NCI-H2196 (cell line): ENCODE data around the gene FRMD4A.

Experiments used
- DNase-seq: peaks from one replicate; lab custom pipeline; 2025; ENCODE audit not compliant: unreplicated experiment; lab: John Stamatoyannopoulos, UW

Gene FRMD4A

DNA sequence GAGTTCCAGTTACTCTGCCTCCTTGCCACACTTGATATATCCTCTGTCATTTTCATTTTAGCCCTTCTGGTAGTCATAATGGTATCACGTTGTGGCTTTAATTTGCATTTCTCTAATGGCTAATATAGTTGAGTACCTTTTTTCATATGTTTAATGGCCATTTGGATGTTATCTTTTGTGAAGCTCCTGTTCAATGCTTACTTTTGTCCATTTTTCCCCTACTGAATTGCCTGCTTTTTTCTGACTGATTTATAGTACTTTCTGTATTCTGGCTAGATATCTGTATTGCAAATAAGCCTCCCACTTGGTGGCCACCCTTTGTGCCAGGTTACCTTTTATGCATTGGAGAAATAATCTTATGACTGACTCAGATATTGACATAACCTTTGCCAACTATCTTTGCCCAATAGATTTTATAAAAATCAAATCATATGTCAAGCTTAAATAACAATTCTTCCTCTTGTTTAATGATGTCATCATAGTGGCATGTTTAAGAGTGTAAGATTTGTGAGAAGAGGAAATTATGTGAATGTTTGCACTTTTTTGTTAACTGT, 693.3 kb downstream of the FRMD4A start:
- DNase-seq, result no peak

- no peak for DNase-seq
These were observed 693.9 kb downstream of the FRMD4A start for GRCh38 chr10:13636776-13637175.

DNA sequence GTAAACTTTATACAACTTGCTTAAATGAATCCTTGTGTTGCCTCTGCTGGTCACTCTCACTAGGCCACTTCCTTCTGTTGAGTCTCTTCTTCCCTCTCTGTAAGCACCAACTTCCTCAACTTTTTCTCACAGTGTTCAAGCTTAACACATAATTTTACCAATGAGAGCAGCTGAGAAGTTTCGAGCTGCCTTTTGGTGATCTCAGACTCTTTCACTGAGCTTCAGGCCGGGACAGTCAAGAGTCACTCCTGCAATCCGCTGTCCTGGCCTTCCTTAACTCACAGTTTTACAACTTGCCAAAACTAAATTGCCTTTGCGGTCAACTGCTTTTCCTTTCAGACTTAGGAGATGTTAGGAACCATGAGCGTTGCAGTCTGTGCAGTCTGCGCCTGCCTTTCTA, 696.5 kb downstream of the FRMD4A start:
- no peak for DNase-seq

DNA sequence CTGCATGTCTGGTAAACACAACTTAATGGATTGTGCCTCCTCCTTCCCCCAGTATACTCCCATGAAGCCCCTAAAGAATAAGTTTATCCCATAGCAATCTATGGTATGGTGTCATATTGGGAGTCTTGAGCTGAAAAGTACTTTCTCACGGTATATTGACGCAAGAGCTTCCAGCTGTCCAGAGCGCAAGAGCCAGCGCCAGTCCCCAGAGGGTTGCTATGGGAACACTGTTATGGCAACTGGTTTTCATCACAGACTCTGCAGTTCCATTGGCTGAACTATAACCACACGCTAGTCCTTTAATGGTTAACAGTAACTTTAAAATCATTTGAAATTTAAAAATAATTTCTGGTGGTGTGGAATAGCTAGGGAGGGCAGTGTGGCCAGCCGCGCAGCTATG, 697.0 kb downstream of the FRMD4A start:
- DNase-seq, result no peak

- no peak for DNase-seq
These were observed 697.8 kb downstream of the FRMD4A start for GRCh38 chr10:13632884-13633440.

- no peak for DNase-seq
These were observed 698.3 kb downstream of the FRMD4A start for GRCh38 chr10:13632440-13632839.

DNA sequence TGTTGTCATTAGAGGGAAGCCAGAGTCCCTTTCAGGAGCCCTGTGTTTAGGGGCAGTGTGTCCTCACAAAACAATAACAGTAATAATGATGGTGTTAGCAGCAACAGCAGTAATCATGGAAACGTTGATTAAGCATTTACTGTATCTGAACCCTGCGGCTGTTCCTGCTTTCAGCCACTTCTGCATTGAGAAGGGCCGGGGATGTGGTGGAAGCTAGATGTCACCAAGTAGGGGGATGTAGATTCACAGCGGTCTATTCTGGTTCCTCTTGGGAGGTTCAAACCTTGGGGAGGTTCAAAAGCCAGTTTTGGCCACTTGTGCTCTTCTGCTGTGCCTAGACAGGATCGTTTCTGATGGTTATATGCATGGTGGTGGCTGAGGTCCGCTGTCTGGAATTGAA, 699.1 kb downstream of the FRMD4A start:
- DNase-seq, result no peak

DNA sequence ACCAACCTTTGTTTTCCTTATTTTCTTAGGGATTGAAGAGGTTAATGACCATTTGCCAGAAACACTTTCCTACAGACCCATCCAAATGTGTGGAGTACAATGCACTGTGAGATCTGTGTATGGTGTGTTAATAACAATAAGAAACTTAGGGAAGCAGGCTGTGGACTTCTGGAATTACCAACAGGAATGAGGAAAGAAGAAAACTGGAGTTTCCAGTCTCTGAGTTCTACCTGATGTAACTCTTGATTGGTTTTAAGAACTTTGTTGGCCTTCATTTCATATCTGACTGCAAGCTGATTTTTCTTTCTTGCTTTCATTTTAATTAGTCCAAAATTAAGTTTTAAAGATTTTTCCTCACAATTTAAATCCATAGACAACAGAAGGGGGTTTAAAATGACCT, 700.5 kb downstream of the FRMD4A start:
- DNase-seq, result no peak

GRCh38 chr10:13629116-13629515, 701.6 kb downstream of the FRMD4A start:
- DNase-seq, result no peak

DNA sequence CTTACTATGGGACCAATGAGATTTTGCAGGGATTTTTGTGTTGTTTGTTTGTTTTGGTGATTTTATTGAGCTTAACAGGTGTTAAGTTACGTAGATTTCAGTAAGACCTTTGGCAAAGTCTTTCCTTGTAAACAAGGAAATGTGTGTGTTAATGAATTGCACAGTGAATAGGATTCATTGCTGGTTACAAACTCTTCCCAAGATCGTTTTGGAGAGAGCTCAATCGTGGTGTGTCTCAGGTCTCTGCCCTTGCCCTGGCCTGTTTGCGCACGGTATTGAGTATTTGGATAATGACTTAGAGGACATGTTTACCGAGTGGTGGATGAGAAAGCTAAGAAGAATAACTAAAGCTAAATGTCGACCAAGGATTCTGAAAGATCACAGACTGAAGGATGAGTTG, 702.1 kb downstream of the FRMD4A start:
- peak; percentile 3 for DNase-seq

DNA sequence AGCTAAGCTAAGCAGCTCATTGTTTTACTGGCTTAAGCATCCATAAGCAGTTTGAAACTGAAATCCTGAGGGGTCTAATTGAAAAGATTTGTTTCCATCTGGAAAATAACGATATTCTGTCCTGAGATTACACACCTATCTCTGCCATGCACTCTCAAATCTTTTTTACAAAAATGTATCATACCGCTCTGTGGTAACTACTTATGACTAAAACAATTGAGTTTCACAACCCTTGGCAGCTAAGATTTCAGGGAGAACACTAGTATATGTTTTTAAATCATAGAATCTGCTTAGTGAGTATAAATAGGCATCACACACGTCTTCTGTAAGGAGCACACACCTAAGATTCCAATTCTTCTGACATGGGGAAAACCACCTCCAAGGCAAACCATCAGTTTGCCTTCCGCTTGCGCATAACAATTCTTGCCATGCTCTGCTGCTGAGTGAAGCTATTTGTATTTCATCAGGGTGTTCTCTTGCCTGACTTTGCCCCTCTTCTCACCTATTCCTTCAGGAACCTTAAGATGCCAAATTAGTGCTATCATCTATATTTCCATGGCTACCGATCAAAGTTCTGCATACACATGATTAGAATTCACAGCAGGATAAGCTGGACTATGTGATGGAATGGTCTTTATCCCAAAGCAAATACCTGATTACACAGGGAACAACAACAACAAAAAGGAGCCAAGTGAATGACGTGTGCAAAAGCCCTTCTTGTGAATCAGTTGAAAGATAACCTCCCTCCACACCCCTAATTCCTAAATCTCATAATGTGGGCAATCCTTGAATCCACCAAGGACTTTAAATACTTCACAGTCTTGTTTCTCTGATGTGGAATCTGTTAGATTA, 703.0 kb downstream of the FRMD4A start:
- DNase-seq, result no peak

DNA sequence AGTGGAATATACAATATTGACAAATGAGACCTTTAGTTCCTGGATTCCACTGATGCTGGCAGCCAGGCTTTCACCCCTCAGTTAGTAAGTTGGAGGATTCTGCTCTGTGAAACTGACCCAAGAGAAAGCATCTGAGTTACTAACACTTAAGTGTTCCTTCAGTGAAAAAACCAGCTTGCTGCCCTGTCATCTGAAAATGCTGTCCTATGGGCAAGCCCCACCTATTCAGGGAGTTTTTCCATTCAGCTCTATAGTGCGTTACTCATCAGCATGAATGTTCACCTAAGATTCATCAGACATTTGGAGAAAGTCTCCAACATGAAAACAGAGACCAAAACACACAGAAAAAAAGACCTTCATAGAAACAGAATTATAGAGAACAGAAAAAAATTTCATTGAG, 706.1 kb downstream of the FRMD4A start:
- DNase-seq, result no peak

DNA sequence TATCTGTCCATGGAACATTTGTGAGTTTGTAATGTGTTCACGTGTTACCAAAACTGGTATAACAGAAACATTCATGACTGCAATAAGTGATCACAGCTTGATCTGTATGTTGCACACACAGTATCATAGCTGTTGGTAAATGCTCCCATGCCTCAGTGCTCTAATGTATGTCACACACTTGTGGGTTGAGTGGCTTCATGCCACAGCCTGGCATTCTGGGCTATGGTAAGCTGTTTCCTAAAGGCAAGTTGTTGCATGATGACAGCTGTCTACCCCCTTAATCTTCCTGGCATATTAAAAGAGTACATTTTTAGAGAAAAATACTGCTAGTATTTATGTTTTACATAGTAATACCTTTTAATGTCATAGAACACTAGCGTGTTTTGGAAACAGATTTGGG, 708.8 kb downstream of the FRMD4A start:
- no peak for DNase-seq

DNA sequence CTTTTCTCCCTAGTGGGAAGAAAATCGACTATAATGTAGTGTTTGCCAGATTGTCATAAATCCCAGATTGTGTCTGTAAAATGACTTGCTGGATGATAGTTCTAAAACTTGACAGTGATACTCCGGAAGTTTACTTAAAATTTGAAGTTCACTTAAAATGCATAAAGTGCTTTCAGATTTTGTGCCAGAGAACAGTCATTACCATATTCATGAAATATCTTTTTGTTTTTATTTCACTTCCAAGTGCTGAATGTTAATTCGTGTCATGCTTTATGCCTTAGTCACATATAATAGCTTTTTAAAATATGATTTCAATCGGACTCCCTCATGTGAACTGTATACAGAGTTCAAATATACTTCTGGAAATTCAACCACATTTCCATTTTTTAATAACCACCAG, 713.6 kb downstream of the FRMD4A start:
- no peak for DNase-seq

- DNase-seq, result no peak
These were observed 714.9 kb downstream of the FRMD4A start for GRCh38 chr10:13615650-13616300.

- no peak for DNase-seq
These were observed 716.0 kb downstream of the FRMD4A start for GRCh38 chr10:13614530-13615332.

DNA sequence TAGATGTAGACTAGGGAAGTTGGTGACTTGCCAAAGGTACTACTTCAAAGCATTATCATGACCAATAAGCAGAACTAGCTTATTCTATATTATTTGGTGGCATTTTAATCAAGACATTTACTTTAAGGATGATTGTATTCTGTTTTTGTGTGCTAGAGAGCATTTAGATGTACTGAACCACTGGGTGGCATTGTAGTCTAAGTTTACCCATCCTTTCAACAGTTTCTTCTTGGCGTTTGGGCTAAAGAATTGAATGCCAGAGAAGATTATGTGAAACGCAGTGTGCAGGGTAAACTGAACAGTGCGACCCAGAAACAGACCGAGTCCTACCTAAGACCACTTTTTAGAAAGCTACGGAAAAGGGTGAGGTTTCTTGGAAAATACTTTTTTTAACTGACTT, 717.2 kb downstream of the FRMD4A start:
- DNase-seq, result no peak

DNA sequence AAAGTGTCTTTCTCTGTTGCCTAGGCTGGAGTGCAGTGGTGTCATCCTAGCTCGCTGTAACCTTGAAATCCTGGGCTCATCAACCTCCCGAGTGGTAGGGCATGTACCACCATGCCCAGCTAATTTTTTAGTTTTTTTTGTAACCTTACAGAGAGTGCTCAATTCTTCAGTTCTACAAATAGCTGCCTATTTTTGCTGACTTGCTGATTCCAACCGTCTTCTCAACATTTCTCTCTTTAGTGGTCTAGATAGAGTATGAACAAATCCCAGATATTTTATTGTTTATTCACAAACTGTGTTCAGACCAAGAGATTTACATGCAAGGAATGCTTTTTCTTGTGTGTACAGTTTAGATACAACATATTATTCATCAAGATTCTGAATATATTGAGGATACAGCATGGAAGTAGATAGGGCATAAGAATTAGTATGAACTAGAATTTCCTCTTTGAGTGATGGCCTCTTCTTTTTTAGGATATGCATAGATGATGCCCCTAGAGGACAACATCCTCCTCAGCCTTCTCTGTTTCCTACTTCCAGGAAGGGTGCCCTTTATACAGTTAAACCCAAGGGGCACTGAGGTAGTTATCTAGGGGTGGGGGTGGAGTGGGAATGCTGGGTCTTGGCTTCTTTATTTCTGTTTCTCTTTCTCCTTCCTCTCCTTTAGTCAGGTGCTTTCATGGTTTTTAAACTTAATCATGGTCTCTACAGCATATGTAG, 717.9 kb downstream of the FRMD4A start:
- DNase-seq, result no peak

DNA sequence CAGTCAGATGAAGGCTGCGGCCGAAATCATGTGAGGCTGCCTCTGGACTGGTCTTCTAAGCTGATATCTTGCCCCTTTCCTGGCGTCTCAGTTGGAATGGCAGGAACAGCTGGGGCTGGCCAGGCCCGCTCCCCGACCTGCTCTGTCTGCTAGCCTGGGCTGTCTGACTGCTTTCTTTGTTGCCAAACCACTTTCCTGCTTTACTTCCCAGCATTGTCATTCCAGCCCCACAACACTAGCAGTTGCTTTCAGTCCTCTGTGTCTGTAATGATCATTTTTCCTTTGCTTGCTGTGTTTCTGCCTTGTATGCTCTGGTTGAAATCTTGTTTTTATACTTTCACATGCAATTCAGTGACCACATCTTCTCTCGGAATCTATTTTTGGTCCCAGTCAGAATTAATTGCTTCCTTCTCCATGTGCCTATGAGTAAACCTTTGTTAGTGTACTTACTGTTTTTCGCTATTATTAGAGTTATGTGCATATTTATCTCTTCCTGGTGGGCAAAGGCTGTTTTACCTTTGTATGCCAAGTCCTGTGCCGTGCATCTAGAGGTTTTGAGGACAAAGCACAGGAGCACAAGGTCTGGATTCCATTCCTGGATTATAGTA, 722.4 kb downstream of the FRMD4A start:
- no peak for DNase-seq

- DNase-seq, result no peak
These were observed 726.2 kb downstream of the FRMD4A start for GRCh38 chr10:13604357-13605040.
